Measurements from ENCODE around the gene IL17B.

DNA sequence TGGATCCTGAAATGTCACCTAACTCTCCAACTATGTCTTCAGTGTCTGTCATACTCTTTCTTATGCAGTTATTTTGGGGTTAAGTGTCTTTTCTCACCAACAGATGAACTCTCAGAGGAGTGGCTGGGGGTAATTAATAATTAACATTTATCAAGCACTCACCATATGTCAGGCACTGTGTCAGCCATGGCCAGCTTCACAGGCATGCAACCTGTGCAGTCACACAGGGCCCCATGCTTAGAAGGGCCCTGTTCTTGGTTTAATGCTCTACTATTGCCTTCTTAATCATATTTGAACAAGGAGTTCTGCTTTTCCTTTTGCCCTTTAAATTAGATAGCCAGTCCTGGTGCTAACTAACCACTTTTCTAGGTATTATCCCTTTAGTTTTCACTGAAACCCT lies 37.2 kb downstream of the IL17B start:
- TF ChIP-seq, protein P1, sequence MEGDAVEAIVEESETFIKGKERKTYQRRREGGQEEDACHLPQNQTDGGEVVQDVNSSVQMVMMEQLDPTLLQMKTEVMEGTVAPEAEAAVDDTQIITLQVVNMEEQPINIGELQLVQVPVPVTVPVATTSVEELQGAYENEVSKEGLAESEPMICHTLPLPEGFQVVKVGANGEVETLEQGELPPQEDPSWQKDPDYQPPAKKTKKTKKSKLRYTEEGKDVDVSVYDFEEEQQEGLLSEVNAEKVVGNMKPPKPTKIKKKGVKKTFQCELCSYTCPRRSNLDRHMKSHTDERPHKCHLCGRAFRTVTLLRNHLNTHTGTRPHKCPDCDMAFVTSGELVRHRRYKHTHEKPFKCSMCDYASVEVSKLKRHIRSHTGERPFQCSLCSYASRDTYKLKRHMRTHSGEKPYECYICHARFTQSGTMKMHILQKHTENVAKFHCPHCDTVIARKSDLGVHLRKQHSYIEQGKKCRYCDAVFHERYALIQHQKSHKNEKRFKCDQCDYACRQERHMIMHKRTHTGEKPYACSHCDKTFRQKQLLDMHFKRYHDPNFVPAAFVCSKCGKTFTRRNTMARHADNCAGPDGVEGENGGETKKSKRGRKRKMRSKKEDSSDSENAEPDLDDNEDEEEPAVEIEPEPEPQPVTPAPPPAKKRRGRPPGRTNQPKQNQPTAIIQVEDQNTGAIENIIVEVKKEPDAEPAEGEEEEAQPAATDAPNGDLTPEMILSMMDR (conservative IDR thresholded peaks at IDR 0.05) = no peak
- TF ChIP-seq ZFX (IDR thresholded peaks at IDR 0.05) = no peak
